ENCODE measurements around the gene DNMBP. TPM values are rescaled to one million over a fixed set of nuclear protein-coding genes. Genes with fewer than 3 reads are reported as not detected.
"Not testable (repeated sequence)": the region's sequence is repeated elsewhere in the genome, so short reads cannot be mapped to it uniquely, and the experiment has no call there.

DNMBP gene
- total RNA-seq, 1 experiment from 2014 or later: 19.7 TPM

DNA sequence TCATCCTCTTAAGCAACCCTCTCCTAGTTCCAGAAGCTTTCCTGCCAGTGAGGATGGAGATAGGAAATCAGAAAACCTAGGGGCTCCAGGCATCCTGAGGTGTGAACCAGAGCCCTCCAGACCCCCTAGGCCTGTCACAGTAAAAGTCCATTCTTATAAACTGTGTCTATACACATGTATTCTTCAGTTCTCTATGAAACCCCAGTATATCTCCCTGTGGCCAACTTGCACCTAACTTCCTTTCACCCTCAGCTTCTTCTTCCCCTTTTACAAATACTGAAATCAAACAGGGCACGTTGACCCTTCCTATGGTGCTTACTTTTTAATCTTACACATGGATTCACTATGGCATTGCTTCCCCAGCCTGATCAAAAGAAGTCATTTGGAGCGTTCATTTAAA, 168.9 kb downstream of the DNMBP start:
- POLR2A ChIA-PET; H3K4me3 Mint-ChIP-seq; ATAC-seq; DNase-seq (ENCODE audit: low spot score); H3K27ac Mint-ChIP-seq; H3K4me1 Mint-ChIP-seq; H3K27me3 Mint-ChIP-seq (ENCODE audit: low read depth); CTCF ChIA-PET: not testable (repeated sequence)
- H3K9me3 Mint-ChIP-seq: peaks cover 16% of the 10 kb centered on the region
- peaks cover 11% of the 10 kb centered on the region for H3K36me3 Mint-ChIP-seq

GRCh38 chr10:99836711-99837110, 173.0 kb downstream of the DNMBP start:
- no peak for DNase-seq (ENCODE audit: low spot score)
- CTCF ChIA-PET: no interaction called here
- Mint-ChIP-seq H3K27ac (no peak overlapping the region), H3K27me3 (ENCODE audit: low read depth) (no peaks in the 10 kb centered on the region; the same call in 1 of the 2 replicates), H3K4me3 (no peak overlapping the region), H3K9me3 (peaks cover 16% of the 10 kb centered on the region), H3K36me3 (peaks cover 11% of the 10 kb centered on the region), H3K4me1 (no peaks in the 10 kb centered on the region)
- no peak for ATAC-seq
- POLR2A ChIA-PET: no interaction called here
- TF ChIP-seq, protein P1, sequence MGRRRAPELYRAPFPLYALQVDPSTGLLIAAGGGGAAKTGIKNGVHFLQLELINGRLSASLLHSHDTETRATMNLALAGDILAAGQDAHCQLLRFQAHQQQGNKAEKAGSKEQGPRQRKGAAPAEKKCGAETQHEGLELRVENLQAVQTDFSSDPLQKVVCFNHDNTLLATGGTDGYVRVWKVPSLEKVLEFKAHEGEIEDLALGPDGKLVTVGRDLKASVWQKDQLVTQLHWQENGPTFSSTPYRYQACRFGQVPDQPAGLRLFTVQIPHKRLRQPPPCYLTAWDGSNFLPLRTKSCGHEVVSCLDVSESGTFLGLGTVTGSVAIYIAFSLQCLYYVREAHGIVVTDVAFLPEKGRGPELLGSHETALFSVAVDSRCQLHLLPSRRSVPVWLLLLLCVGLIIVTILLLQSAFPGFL (CRISPR knock-in tag; IDR thresholded peaks at IDR 0.05; ENCODE audit: borderline replicate concordance): no peak
- TF ChIP-seq ZNF138 (CRISPR knock-in tag; conservative IDR thresholded peaks at IDR 0.05) (no peak), ETV6 (CRISPR knock-in tag; IDR thresholded peaks at IDR 0.05) (no peak), PRRX2 (CRISPR knock-in tag; IDR thresholded peaks at IDR 0.05) (no peak), HMGA2 (CRISPR knock-in tag; IDR thresholded peaks at IDR 0.05) (no peak), ATF6 (CRISPR knock-in tag; IDR thresholded peaks at IDR 0.05) (no peak), OVOL2 (CRISPR knock-in tag; IDR thresholded peaks at IDR 0.05; ENCODE audit: borderline replicate concordance) (no peak), TEAD1 (CRISPR knock-in tag; IDR thresholded peaks at IDR 0.05) (no peak), NFYB (CRISPR knock-in tag; conservative IDR thresholded peaks at IDR 0.05; ENCODE audit: low read depth) (no peak)
- TF ChIP-seq, protein P2, sequence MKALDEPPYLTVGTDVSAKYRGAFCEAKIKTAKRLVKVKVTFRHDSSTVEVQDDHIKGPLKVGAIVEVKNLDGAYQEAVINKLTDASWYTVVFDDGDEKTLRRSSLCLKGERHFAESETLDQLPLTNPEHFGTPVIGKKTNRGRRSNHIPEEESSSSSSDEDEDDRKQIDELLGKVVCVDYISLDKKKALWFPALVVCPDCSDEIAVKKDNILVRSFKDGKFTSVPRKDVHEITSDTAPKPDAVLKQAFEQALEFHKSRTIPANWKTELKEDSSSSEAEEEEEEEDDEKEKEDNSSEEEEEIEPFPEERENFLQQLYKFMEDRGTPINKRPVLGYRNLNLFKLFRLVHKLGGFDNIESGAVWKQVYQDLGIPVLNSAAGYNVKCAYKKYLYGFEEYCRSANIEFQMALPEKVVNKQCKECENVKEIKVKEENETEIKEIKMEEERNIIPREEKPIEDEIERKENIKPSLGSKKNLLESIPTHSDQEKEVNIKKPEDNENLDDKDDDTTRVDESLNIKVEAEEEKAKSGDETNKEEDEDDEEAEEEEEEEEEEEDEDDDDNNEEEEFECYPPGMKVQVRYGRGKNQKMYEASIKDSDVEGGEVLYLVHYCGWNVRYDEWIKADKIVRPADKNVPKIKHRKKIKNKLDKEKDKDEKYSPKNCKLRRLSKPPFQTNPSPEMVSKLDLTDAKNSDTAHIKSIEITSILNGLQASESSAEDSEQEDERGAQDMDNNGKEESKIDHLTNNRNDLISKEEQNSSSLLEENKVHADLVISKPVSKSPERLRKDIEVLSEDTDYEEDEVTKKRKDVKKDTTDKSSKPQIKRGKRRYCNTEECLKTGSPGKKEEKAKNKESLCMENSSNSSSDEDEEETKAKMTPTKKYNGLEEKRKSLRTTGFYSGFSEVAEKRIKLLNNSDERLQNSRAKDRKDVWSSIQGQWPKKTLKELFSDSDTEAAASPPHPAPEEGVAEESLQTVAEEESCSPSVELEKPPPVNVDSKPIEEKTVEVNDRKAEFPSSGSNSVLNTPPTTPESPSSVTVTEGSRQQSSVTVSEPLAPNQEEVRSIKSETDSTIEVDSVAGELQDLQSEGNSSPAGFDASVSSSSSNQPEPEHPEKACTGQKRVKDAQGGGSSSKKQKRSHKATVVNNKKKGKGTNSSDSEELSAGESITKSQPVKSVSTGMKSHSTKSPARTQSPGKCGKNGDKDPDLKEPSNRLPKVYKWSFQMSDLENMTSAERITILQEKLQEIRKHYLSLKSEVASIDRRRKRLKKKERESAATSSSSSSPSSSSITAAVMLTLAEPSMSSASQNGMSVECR (CRISPR knock-in tag; IDR thresholded peaks at IDR 0.05; ENCODE audit: borderline replicate concordance): no peak

DNA sequence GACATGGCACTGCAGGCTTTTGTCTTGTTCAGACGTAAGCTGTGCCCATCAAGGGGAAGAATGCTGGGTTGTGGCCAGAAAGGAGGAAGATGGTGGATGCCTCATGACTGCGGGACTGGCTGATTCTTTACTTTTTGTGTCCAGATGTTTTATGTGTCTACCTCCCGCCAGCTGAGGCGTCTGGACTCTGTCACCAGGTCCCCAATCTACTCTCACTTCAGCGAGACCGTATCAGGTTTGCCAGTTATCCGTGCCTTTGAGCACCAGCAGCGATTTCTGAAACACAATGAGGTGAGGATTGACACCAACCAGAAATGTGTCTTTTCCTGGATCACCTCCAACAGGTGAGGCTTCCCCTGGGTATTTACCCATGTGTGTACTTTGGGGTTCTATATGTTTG, 173.8 kb downstream of the DNMBP start:
- peaks cover 16% of the 10 kb centered on the region for H3K9me3 Mint-ChIP-seq
- no peaks in the 10 kb centered on the region; the same call in 1 of the 2 replicates for H3K27me3 Mint-ChIP-seq (ENCODE audit: low read depth)
- DNase-seq (ENCODE audit: low spot score): no peak
- ChIA-PET POLR2A (no interaction called here), CTCF (no interaction called here)
- no peaks in the 10 kb centered on the region for H3K4me1 Mint-ChIP-seq
- peaks cover 9% of the 10 kb centered on the region for H3K36me3 Mint-ChIP-seq
- H3K4me3 Mint-ChIP-seq: no peak overlapping the region
- no peak for ATAC-seq
- H3K27ac Mint-ChIP-seq: no peak overlapping the region
- TF ChIP-seq, protein P2 (CRISPR knock-in tag; IDR thresholded peaks at IDR 0.05; ENCODE audit: borderline replicate concordance): no peak
- TF ChIP-seq, protein P3, sequence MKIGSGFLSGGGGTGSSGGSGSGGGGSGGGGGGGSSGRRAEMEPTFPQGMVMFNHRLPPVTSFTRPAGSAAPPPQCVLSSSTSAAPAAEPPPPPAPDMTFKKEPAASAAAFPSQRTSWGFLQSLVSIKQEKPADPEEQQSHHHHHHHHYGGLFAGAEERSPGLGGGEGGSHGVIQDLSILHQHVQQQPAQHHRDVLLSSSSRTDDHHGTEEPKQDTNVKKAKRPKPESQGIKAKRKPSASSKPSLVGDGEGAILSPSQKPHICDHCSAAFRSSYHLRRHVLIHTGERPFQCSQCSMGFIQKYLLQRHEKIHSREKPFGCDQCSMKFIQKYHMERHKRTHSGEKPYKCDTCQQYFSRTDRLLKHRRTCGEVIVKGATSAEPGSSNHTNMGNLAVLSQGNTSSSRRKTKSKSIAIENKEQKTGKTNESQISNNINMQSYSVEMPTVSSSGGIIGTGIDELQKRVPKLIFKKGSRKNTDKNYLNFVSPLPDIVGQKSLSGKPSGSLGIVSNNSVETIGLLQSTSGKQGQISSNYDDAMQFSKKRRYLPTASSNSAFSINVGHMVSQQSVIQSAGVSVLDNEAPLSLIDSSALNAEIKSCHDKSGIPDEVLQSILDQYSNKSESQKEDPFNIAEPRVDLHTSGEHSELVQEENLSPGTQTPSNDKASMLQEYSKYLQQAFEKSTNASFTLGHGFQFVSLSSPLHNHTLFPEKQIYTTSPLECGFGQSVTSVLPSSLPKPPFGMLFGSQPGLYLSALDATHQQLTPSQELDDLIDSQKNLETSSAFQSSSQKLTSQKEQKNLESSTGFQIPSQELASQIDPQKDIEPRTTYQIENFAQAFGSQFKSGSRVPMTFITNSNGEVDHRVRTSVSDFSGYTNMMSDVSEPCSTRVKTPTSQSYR (CRISPR knock-in tag; IDR thresholded peaks at IDR 0.05): no peak
- TF ChIP-seq, protein P4, sequence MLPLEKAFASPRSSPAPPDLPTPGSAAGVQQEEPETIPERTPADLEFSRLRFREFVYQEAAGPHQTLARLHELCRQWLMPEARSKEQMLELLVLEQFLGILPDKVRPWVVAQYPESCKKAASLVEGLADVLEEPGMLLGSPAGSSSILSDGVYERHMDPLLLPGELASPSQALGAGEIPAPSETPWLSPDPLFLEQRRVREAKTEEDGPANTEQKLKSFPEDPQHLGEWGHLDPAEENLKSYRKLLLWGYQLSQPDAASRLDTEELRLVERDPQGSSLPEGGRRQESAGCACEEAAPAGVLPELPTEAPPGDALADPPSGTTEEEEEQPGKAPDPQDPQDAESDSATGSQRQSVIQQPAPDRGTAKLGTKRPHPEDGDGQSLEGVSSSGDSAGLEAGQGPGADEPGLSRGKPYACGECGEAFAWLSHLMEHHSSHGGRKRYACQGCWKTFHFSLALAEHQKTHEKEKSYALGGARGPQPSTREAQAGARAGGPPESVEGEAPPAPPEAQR (CRISPR knock-in tag; IDR thresholded peaks at IDR 0.05): no peak
- no peak for TF ChIP-seq NFYB (CRISPR knock-in tag; conservative IDR thresholded peaks at IDR 0.05; ENCODE audit: low read depth)
- TF ChIP-seq, protein P5, sequence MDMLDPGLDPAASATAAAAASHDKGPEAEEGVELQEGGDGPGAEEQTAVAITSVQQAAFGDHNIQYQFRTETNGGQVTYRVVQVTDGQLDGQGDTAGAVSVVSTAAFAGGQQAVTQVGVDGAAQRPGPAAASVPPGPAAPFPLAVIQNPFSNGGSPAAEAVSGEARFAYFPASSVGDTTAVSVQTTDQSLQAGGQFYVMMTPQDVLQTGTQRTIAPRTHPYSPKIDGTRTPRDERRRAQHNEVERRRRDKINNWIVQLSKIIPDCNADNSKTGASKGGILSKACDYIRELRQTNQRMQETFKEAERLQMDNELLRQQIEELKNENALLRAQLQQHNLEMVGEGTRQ (CRISPR knock-in tag; IDR thresholded peaks at IDR 0.05): no peak
